DND-41 (cell line): ENCODE data around the gene PLA2G4E.

Experiments used
- ATAC-seq: fragments of 200-7000 bp; cut with Tn5 transposase; 3 replicates; pipeline ENCODE4 v1.9.1; 2021; ENCODE audit warnings: low read depth; ENCODE audit not compliant: insufficient read depth
- DNase-seq: peaks from one replicate; pipeline ENCODE4 v3.0.0-alpha.2; 2020
- H2AFZ ChIP-seq: 2 replicates; pipeline ENCODE4 v1.6.0; 2012; ENCODE audit warnings: low read depth, low read length
- H3K27ac ChIP-seq: 2 replicates; pipeline ENCODE4 v1.5.1; 2012; ENCODE audit warnings: low read length, inconsistent platforms
- H3K27me3 ChIP-seq: fragments of 200-600 bp; sonication (generic); 2 replicates; pipeline ENCODE4 v1.6.0; 2012; ENCODE audit warnings: low read length, mild to moderate bottlenecking, inconsistent platforms; ENCODE audit not compliant: insufficient read depth, poor library complexity
- H3K36me3 ChIP-seq: 2 replicates; pipeline ENCODE4 v1.5.1; 2012; ENCODE audit warnings: low read length, inconsistent platforms; ENCODE audit not compliant: insufficient read depth
- H3K4me1 ChIP-seq: 2 replicates; pipeline ENCODE4 v1.5.1; 2012; ENCODE audit warnings: mild to moderate bottlenecking, low read length; ENCODE audit not compliant: insufficient read depth
- H3K4me2 ChIP-seq: 2 replicates; pipeline ENCODE4 v1.6.0; 2012; ENCODE audit warnings: mild to moderate bottlenecking, moderate library complexity, low read length, inconsistent platforms; ENCODE audit not compliant: insufficient read depth
- H3K4me3 ChIP-seq, 2 experiments: fragments of 200-600 bp in 1 of 2; shearing (Covaris generic) in 1 of 2; 2 replicates each; pipeline ENCODE4 v1.5.1; 2012 to 2016; ENCODE audit warnings: inconsistent platforms in 2 of 2, low read length in 2 of 2, mild to moderate bottlenecking in 2 of 2, low read depth in 1 of 2, moderate library complexity in 1 of 2
- H3K79me2 ChIP-seq: 2 replicates; pipeline ENCODE4 v1.6.0; 2012; ENCODE audit warnings: low read length, inconsistent platforms; ENCODE audit not compliant: insufficient read depth
- H3K9ac ChIP-seq: 2 replicates; pipeline ENCODE4 v1.6.0; 2012; ENCODE audit warnings: low read depth, mild to moderate bottlenecking, inconsistent platforms, low read length, moderate library complexity
- H3K9me3 ChIP-seq: 2 replicates; pipeline ENCODE4 v1.5.1; 2012; ENCODE audit warnings: low read length, moderate library complexity, mild to moderate bottlenecking, inconsistent platforms; ENCODE audit not compliant: insufficient read depth, severe bottlenecking
- H4K20me1 ChIP-seq: 2 replicates; pipeline ENCODE4 v1.6.0; 2012; ENCODE audit warnings: low read length; ENCODE audit not compliant: insufficient read depth
- CTCF ChIP-seq: IDR thresholded peaks from 2 replicates; pipeline ENCODE4 v1.5.1; 2012; ENCODE audit warnings: borderline replicate concordance, low read length, moderate library complexity, mild to moderate bottlenecking; ENCODE audit not compliant: poor library complexity, severe bottlenecking; ENCODE audit errors: extremely low read depth
- EZH2 ChIP-seq: IDR thresholded peaks from 3 replicates; pipeline ENCODE4 v1.6.1; 2012; ENCODE audit warnings: borderline replicate concordance, low read depth, mild to moderate bottlenecking, moderate library complexity, low read length, inconsistent platforms; ENCODE audit not compliant: severe bottlenecking

PLA2G4E gene

GRCh38 chr15:41942886-41943285, 78.0 kb downstream of the PLA2G4E start:
- Histone ChIP-seq H3K4me2 (no peak overlapping the region), H2AFZ (no peak overlapping the region), H3K27ac (no peak overlapping the region), H3K27me3 (no peaks in the 10 kb centered on the region), H3K36me3 (no peaks in the 10 kb centered on the region), H3K4me3 (no peak overlapping the region), H3K9ac (no peak overlapping the region), H3K9me3 (no peaks in the 10 kb centered on the region), H3K4me1 (no peaks in the 10 kb centered on the region), H3K79me2 (no peaks in the 10 kb centered on the region), H4K20me1 (no peaks in the 10 kb centered on the region)
- DNase-seq (no peak), ATAC-seq (no peak)
- TF ChIP-seq CTCF (no peak), EZH2 (no peak)

- Histone ChIP-seq H3K9me3 (no peaks in the 10 kb centered on the region), H3K4me3 (no peak overlapping the region), H2AFZ (no peak overlapping the region), H3K27me3 (no peaks in the 10 kb centered on the region), H3K79me2 (no peaks in the 10 kb centered on the region), H3K36me3 (no peaks in the 10 kb centered on the region), H3K4me2 (no peak overlapping the region), H3K4me1 (no peaks in the 10 kb centered on the region), H4K20me1 (no peaks in the 10 kb centered on the region), H3K27ac (no peak overlapping the region), H3K9ac (no peak overlapping the region)
- ATAC-seq (no peak), DNase-seq (no peak)
- TF ChIP-seq CTCF, result no peak
- TF ChIP-seq EZH2, result no peak
These were observed 79.0 kb downstream of the PLA2G4E start for GRCh38 chr15:41941644-41942415.

- Histone ChIP-seq H3K4me2 (no peak overlapping the region), H3K79me2 (no peaks in the 10 kb centered on the region), H3K27ac (no peak overlapping the region), H3K9me3 (no peaks in the 10 kb centered on the region), H3K9ac (no peak overlapping the region), H4K20me1 (no peaks in the 10 kb centered on the region), H3K36me3 (no peaks in the 10 kb centered on the region), H2AFZ (no peak overlapping the region), H3K4me1 (peaks cover 3% of the 10 kb centered on the region), H3K4me3 (no peak overlapping the region), H3K27me3 (no peaks in the 10 kb centered on the region)
- ATAC-seq (no peak), DNase-seq (no peak)
- no peak for TF ChIP-seq EZH2
- TF ChIP-seq CTCF, result no peak
These were observed 80.4 kb downstream of the PLA2G4E start for GRCh38 chr15:41940441-41940857.

GRCh38 chr15:41939986-41940385, 80.9 kb downstream of the PLA2G4E start:
- Histone ChIP-seq H3K36me3 (no peaks in the 10 kb centered on the region), H3K4me1 (peaks cover 8% of the 10 kb centered on the region), H4K20me1 (no peaks in the 10 kb centered on the region), H2AFZ (no peak overlapping the region), H3K4me3 (no peak overlapping the region), H3K27me3 (no peaks in the 10 kb centered on the region), H3K27ac (no peak overlapping the region), H3K9ac (no peak overlapping the region), H3K79me2 (no peaks in the 10 kb centered on the region), H3K4me2 (no peak overlapping the region), H3K9me3 (no peaks in the 10 kb centered on the region)
- DNase-seq, result no peak
- TF ChIP-seq EZH2, result no peak
- no peak for TF ChIP-seq CTCF
- ATAC-seq, result no peak
